B cell (primary cell): ENCODE data around the gene ESCO1. TPM values are rescaled to one million over a fixed set of nuclear protein-coding genes. Genes with fewer than 3 reads are reported as not detected.

ENCODE experiments used
- ATAC-seq: fragments of 200-7000 bp; cut with Tn5 transposase; one replicate; pipeline ENCODE4 v1.10.0; 2021; ENCODE audit warnings: low read depth, mild to moderate bottlenecking, moderate number of reproducible peaks, moderate library complexity
- CTCF ChIA-PET: fragments of 350-600 bp; sonication (Branson Sonifier 250); formaldehyde crosslinking; loops from one replicate; lab custom pipeline; 2021; ENCODE audit warnings: antibody characterized with exemption, inconsistent platforms; lab: Charles Lee
- POLR2A ChIA-PET: fragments of 350-600 bp; sonication (Branson Sonifier 250); formaldehyde crosslinking; loops from one replicate; lab custom pipeline; 2021; ENCODE audit warnings: antibody characterized with exemption; lab: Charles Lee
- DNase-seq: peaks from one replicate; pipeline ENCODE4 v3.0.0; 2013
- H2AFZ ChIP-seq: 2 replicates; pipeline ENCODE4 v1.6.1; 2012; ENCODE audit warnings: mild to moderate bottlenecking, low read depth, low read length; ENCODE audit not compliant: insufficient read depth, poor library complexity, severe bottlenecking
- H3K27ac ChIP-seq, 2 donors: 1 replicate in 1 of 2; 2 replicates in 1 of 2; pipeline ENCODE4 v1.5.1; 2012 to 2013; ENCODE audit warnings: low read length in 2 of 2, mild to moderate bottlenecking in 2 of 2, moderate library complexity in 1 of 2
- H3K27me3 ChIP-seq, 4 experiments: fragments of 200-600 bp in 1 of 4; sonication (generic) in 1 of 4; replicated peaks in 1 of 4; 1 replicate in 2 of 4; 2 replicates in 2 of 4; pipeline versions ENCODE4 v1.6.1 to v1.7.0; 2013 to 2016; ENCODE audit warnings: low read length in 3 of 4, mild to moderate bottlenecking in 2 of 4, mixed read lengths in 1 of 4, moderate library complexity in 1 of 4; ENCODE audit not compliant: insufficient read depth in 4 of 4, control insufficient read depth in 3 of 4; ENCODE audit errors: control extremely low read depth in 1 of 4
- H3K36me3 ChIP-seq, 2 experiments: replicated peaks in 1 of 2; 1 replicate in 1 of 2; 2 replicates in 1 of 2; pipeline versions ENCODE4 v1.6.1 to v1.7.1; 2013; ENCODE audit warnings: low read length in 1 of 2; ENCODE audit not compliant: insufficient read depth in 2 of 2, control insufficient read depth in 1 of 2; ENCODE audit errors: control extremely low read depth in 1 of 2, extremely low read depth in 1 of 2
- H3K4me1 ChIP-seq, 2 donors: fragments of 200-600 bp in 1 of 2; sonication (generic) in 1 of 2; 1 replicate in 1 of 2; 2 replicates in 1 of 2; pipeline versions ENCODE4 v1.5.1 to v1.6.1; 2013 to 2017; ENCODE audit warnings: low read length in 2 of 2; ENCODE audit not compliant: control insufficient read depth in 2 of 2, insufficient read depth in 2 of 2
- H3K4me2 ChIP-seq: replicated peaks from 2 replicates; pipeline ENCODE3; 2012; ENCODE audit warnings: mild to moderate bottlenecking, low read depth, low read length; ENCODE audit not compliant: poor library complexity, severe bottlenecking
- H3K4me3 ChIP-seq, 5 experiments: fragments of 200-600 bp in 1 of 5; sonication (generic) in 1 of 5; 1 replicate in 3 of 5; 2 replicates in 2 of 5; pipeline versions ENCODE4 v1.5.1 to v1.7.0; 2011 to 2016; ENCODE audit warnings: low read length in 4 of 5, mild to moderate bottlenecking in 4 of 5, low read depth in 2 of 5, control low read depth in 1 of 5, moderate library complexity in 1 of 5; ENCODE audit not compliant: insufficient read depth in 1 of 5; ENCODE audit errors: control extremely low read depth in 1 of 5, extremely low read depth in 1 of 5
- H3K79me2 ChIP-seq: fragments of 200-600 bp; sonication (generic); one replicate; pipeline ENCODE4 v1.6.0; 2016; ENCODE audit warnings: low read length; ENCODE audit not compliant: control insufficient read depth, insufficient read depth
- H3K9ac ChIP-seq: fragments of 200-600 bp; sonication (generic); 2 replicates; pipeline ENCODE4 v1.6.1; 2017; ENCODE audit warnings: mild to moderate bottlenecking, low read length, moderate library complexity
- H3K9me3 ChIP-seq, 3 donors: one replicate each; pipeline versions ENCODE4 v1.6.1 to v1.7.1; 2013; ENCODE audit warnings: low read length in 2 of 3; ENCODE audit not compliant: control insufficient read depth in 2 of 3, insufficient read depth in 1 of 3; ENCODE audit errors: control extremely low read depth in 1 of 3
- H4K20me1 ChIP-seq: 2 replicates; pipeline ENCODE4 v1.6.0; 2012; ENCODE audit warnings: mild to moderate bottlenecking, low read length; ENCODE audit not compliant: insufficient read depth, control insufficient read depth, poor library complexity, severe bottlenecking
- H3K27ac Mint-ChIP-seq: one replicate; pipeline ENCODE4 v1.8.0; 2021; ENCODE audit warnings: mixed read lengths
- H3K27me3 Mint-ChIP-seq: one replicate; pipeline ENCODE4 v1.8.0; 2021; ENCODE audit warnings: mixed read lengths
- H3K4me1 Mint-ChIP-seq: one replicate; pipeline ENCODE4 v1.8.0; 2021; ENCODE audit warnings: mixed read lengths
- H3K4me3 Mint-ChIP-seq: one replicate; pipeline ENCODE4 v1.8.0; 2021; ENCODE audit warnings: mixed read lengths
- H3K9me3 Mint-ChIP-seq: one replicate; pipeline ENCODE4 v1.8.0; 2022; ENCODE audit warnings: mixed read lengths; ENCODE audit not compliant: insufficient read depth
- EZH2 ChIP-seq: IDR thresholded peaks from 2 replicates; pipeline ENCODE4 v1.6.1; 2012; ENCODE audit warnings: borderline replicate concordance, low read depth, mild to moderate bottlenecking, moderate library complexity, low read length; ENCODE audit not compliant: insufficient read depth, poor library complexity, severe bottlenecking
- WGBS: methylation state at CpG from one replicate; pipeline ENCODE4 v1.1.5; 2013; ENCODE audit warnings: missing lambda C conversion rate; ENCODE audit not compliant: insufficient coverage; 5-methylcytosine and 5-hydroxymethylcytosine counted together
- intact Hi-C: fragments of 100-400 bp; cut with micrococcal nuclease; formaldehyde crosslinking; loops from one replicate; pipeline ENCODE4 v1.10.0; 2022
- polyA plus RNA-seq: library from polyadenylated mRNA; depleted of rRNA; stranded (reverse); fragments of >200 nt; gene quantifications from 2 replicates; pipeline ENCODE4 v1.2.3, GENCODE V29; 2012
- total RNA-seq, 2 donors: library from RNA; stranded (reverse); fragments of 120-200 nt in 1 of 2; gene quantifications; 1 replicate in 1 of 2; 2 replicates in 1 of 2; pipeline versions ENCODE4 v1.2.3 to v1.2.4, GENCODE V29; 2013 to 2022
- TF ChIP-seq, protein P1 (sequence below): fragments of 200-600 bp; IDR thresholded peaks from one replicate; pipeline ENCODE4 v1.8.0; 2022; ENCODE audit warnings: antibody characterized with exemption, mild to moderate bottlenecking

ESCO1 gene
- total and polyA plus RNA-seq, 2 donors (not counting 1 experiment from before 2014, with no cell fraction given) = 8.5 to 30.0 TPM

DNA sequence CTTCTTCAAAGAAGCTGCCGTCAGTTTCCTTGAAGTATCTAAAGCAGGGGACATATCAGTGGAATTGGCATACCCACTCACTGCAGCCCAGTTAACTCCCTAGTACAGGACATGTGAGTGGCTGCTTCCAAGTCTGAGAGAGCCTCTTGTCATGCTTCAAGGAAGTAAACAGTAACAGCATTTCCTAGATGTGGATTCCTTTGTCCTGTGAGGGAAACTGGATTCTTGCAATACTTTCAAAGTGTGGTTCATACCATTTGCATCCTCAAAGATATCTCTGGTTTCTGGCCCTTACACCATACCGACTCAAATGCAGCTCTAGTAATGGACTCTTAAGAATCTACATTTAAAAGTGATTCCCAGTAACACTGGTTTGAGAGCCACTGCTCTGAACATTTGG lies 87.2 kb downstream of the ESCO1 start:
- Mint-ChIP-seq H3K27ac (no peak overlapping the region), H3K4me3 (no peak overlapping the region), H3K4me1 (no peaks in the 10 kb centered on the region), H3K9me3 (no peaks in the 10 kb centered on the region), H3K27me3 (no peaks in the 10 kb centered on the region)
- H3K36me3 ChIP-seq = no peaks in the 10 kb centered on the region
- TF ChIP-seq EZH2 = no peak
- TF ChIP-seq, protein P1, sequence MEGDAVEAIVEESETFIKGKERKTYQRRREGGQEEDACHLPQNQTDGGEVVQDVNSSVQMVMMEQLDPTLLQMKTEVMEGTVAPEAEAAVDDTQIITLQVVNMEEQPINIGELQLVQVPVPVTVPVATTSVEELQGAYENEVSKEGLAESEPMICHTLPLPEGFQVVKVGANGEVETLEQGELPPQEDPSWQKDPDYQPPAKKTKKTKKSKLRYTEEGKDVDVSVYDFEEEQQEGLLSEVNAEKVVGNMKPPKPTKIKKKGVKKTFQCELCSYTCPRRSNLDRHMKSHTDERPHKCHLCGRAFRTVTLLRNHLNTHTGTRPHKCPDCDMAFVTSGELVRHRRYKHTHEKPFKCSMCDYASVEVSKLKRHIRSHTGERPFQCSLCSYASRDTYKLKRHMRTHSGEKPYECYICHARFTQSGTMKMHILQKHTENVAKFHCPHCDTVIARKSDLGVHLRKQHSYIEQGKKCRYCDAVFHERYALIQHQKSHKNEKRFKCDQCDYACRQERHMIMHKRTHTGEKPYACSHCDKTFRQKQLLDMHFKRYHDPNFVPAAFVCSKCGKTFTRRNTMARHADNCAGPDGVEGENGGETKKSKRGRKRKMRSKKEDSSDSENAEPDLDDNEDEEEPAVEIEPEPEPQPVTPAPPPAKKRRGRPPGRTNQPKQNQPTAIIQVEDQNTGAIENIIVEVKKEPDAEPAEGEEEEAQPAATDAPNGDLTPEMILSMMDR = no peak
- POLR2A ChIA-PET = no interaction called here
- H3K4me3 ChIP-seq = no peak overlapping the region
- ATAC-seq (no peak), DNase-seq (no peak)
- no peaks in the 10 kb centered on the region for H3K4me1 ChIP-seq
- intact Hi-C loops = no loop called here
- H4K20me1 ChIP-seq = no peaks in the 10 kb centered on the region
- CTCF ChIA-PET = no interaction called here
- H2AFZ ChIP-seq = no peak overlapping the region
- no peak overlapping the region for H3K4me2 ChIP-seq
- H3K79me2 ChIP-seq = no peaks in the 10 kb centered on the region
- H3K9ac ChIP-seq = no peak overlapping the region
- 100% methylated on average over 2 of the region's 2 CpGs for whole genome bisulfite sequencing
- H3K27ac ChIP-seq = no peak overlapping the region
- peaks cover 0 to 6% (median 0%) of the 10 kb centered on the region in 3 donors for H3K9me3 ChIP-seq
- H3K27me3 ChIP-seq = no peaks in the 10 kb centered on the region

DNA sequence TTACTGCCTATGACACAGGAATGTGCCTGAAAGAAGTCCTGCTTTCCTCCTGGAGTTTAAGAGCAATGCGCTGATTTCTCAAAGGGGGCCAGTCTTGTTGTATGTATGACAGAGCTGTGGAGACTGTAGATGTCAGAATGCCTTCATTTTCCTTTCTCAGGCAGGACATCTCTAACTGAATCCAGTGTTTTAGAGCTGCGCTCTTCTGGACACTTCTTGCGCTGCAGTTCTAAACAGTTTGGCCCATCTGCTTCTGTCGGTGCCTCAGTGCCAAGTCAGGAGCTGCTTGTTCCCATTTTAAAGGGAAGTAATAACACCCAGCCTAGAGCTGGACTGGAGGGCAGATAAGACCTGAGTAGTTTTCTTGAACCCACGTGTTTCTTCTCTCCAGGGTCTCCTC lies 91.4 kb downstream of the ESCO1 start:
- no peak for DNase-seq
- H3K27ac Mint-ChIP-seq = no peak overlapping the region
- CTCF ChIA-PET = no interaction called here

More for the DNA sequence above, 91.4 kb downstream of the ESCO1 start:
- Histone ChIP-seq H3K27ac (no peak overlapping the region), H2AFZ (no peak overlapping the region), H3K79me2 (no peaks in the 10 kb centered on the region), H3K4me1 (no peaks in the 10 kb centered on the region), H3K27me3 (no peaks in the 10 kb centered on the region), H3K9me3 (peaks cover 0 to 6% (median 0%) of the 10 kb centered on the region in 3 donors), H3K4me3 (no peak overlapping the region), H3K9ac (no peak overlapping the region), H3K4me2 (no peak overlapping the region), H3K36me3 (no peaks in the 10 kb centered on the region), H4K20me1 (no peaks in the 10 kb centered on the region)
- no peaks in the 10 kb centered on the region for H3K9me3 Mint-ChIP-seq
- WGBS = 100% methylated on average over 4 of the region's 5 CpGs
- intact Hi-C loops = no loop called here
- no peaks in the 10 kb centered on the region for H3K4me1 Mint-ChIP-seq
- no peak overlapping the region for H3K4me3 Mint-ChIP-seq
- TF ChIP-seq EZH2 = no peak
- TF ChIP-seq, protein P1 = no peak
- POLR2A ChIA-PET = no interaction called here
- no peak for ATAC-seq
- H3K27me3 Mint-ChIP-seq = no peaks in the 10 kb centered on the region
